LHCN-M2 (cell line): ENCODE data around the gene LMOD3. TPM values are rescaled to one million over a fixed set of nuclear protein-coding genes. Genes with fewer than 3 reads are reported as not detected.

Experiments
- DNase-seq: peaks from one replicate; pipeline ENCODE4 v3.0.0-alpha.2; 2012; ENCODE audit warnings: low read depth
- total RNA-seq: library from RNA; depleted of rRNA; stranded (reverse); fragments of >200 nt; gene quantifications from 2 replicates; pipeline ENCODE4 v1.2.3, GENCODE V29; 2014; rRNA removed

The LMOD3 gene
- total RNA-seq, 1 experiment from 2014 or later, result 4.6 TPM

GRCh38 chr3:69058947-69059224 lies 63.5 kb downstream of the LMOD3 start:
- no peak for DNase-seq

GRCh38 chr3:69058180-69058946 lies 64.0 kb downstream of the LMOD3 start:
- DNase-seq, result no peak

Other genes with a start within 250 kb of the LMOD3 start
- not detected in 2 replicates for gene TAFA4, start 190.0 kb downstream of the LMOD3 start, total RNA-seq
- 51.0 and 58.0 TPM in 2 replicates for gene EOGT, start 108.9 kb downstream of the LMOD3 start, total RNA-seq
- 27.9 and 28.7 TPM in 2 replicates for gene TMF1, start 70.3 kb downstream of the LMOD3 start, total RNA-seq
- gene UBA3, start 42.2 kb downstream of the LMOD3 start, total RNA-seq, result 72.5 and 79.7 TPM in 2 replicates
- gene ARL6IP5, start 37.7 kb downstream of the LMOD3 start, total RNA-seq, result 94.3 and 119 TPM in 2 replicates